ENCODE data around the gene CREBBP.
"Not testable (repeated sequence)": the region's sequence is repeated elsewhere in the genome, so short reads cannot be mapped to it uniquely, and the experiment has no call there.

Gene CREBBP

GRCh38 chr16:3880623-3881498, at the start of gene CREBBP:
CREBBP (minus strand) TSS chr16:3880713; CDS start chr16:3879916, 797 bp downstream.
- Histone ChIP-seq H3K27me3 (ENCODE audit: insufficient read depth, poor library complexity, severe bottlenecking) (no peaks in the 10 kb centered on the region), H3K9me3 (ENCODE audit: severe bottlenecking) (no peaks in the 10 kb centered on the region), H3K4me1 (ENCODE audit: insufficient read depth, poor library complexity, severe bottlenecking) (no peaks in the 10 kb centered on the region), H3K27ac (ENCODE audit: poor library complexity, severe bottlenecking) (peak within 1 kb of the TSS; percentile 36), H3K4me3 (ENCODE audit: severe bottlenecking) (peak within 1 kb of the TSS; percentile 98), H3K36me3 (ENCODE audit: low read depth) (peaks cover 10% of the 10 kb centered on the region; the same call in 1 of the 2 replicates)
- TF ChIP-seq CTCF (IDR thresholded peaks at IDR 0.05; ENCODE audit: poor library complexity, severe bottlenecking): no peak
- ATAC-seq (ENCODE audit: low read depth) (peak; percentile 85), DNase-seq (ENCODE audit: low spot score) (peak; percentile 67)

GRCh38 chr16:3927147-3927546, 46.6 kb upstream of the CREBBP start:
- not testable (repeated sequence) for H3K9me3 ChIP-seq (ENCODE audit: severe bottlenecking); H3K4me1 ChIP-seq (ENCODE audit: insufficient read depth, poor library complexity, severe bottlenecking); ATAC-seq (ENCODE audit: low read depth); H3K27me3 ChIP-seq (ENCODE audit: insufficient read depth, poor library complexity, severe bottlenecking); H3K4me3 ChIP-seq (ENCODE audit: severe bottlenecking); DNase-seq (ENCODE audit: low spot score); H3K36me3 ChIP-seq (ENCODE audit: low read depth); H3K27ac ChIP-seq (ENCODE audit: poor library complexity, severe bottlenecking)

- no peaks in the 10 kb centered on the region for H3K4me1 ChIP-seq (ENCODE audit: insufficient read depth, poor library complexity, severe bottlenecking)
- H3K27me3 ChIP-seq (ENCODE audit: insufficient read depth, poor library complexity, severe bottlenecking): no peaks in the 10 kb centered on the region
- ATAC-seq (ENCODE audit: low read depth) (no peak), DNase-seq (ENCODE audit: low spot score) (no peak)
- H3K27ac ChIP-seq (ENCODE audit: poor library complexity, severe bottlenecking): no peak overlapping the region
- no peak for TF ChIP-seq CTCF (IDR thresholded peaks at IDR 0.05; ENCODE audit: poor library complexity, severe bottlenecking)
- H3K36me3 ChIP-seq (ENCODE audit: low read depth): no peaks in the 10 kb centered on the region
- H3K9me3 ChIP-seq (ENCODE audit: severe bottlenecking): no peaks in the 10 kb centered on the region
- no peak overlapping the region for H3K4me3 ChIP-seq (ENCODE audit: severe bottlenecking)
Observed at GRCh38 chr16:3924763-3925162, 44.2 kb upstream of the CREBBP start.

- H3K4me3 ChIP-seq (ENCODE audit: severe bottlenecking): no peak overlapping the region
- DNase-seq (ENCODE audit: low spot score): peak; percentile 34
- H3K36me3 ChIP-seq (ENCODE audit: low read depth): no peaks in the 10 kb centered on the region
- peaks cover 5% of the 10 kb centered on the region for H3K9me3 ChIP-seq (ENCODE audit: severe bottlenecking)
- no peak overlapping the region for H3K27ac ChIP-seq (ENCODE audit: poor library complexity, severe bottlenecking)
- H3K4me1 ChIP-seq (ENCODE audit: insufficient read depth, poor library complexity, severe bottlenecking): no peaks in the 10 kb centered on the region
- H3K27me3 ChIP-seq (ENCODE audit: insufficient read depth, poor library complexity, severe bottlenecking): no peaks in the 10 kb centered on the region
- TF ChIP-seq CTCF (IDR thresholded peaks at IDR 0.05; ENCODE audit: poor library complexity, severe bottlenecking): no peak
- peak; percentile 17; the same call in 1 of the 3 replicates for ATAC-seq (ENCODE audit: low read depth)
Observed at GRCh38 chr16:3922241-3922640, 41.7 kb upstream of the CREBBP start.

GRCh38 chr16:3920206-3920605, 39.7 kb upstream of the CREBBP start:
- Histone ChIP-seq H3K4me1 (ENCODE audit: insufficient read depth, poor library complexity, severe bottlenecking) (no peaks in the 10 kb centered on the region), H3K4me3 (ENCODE audit: severe bottlenecking) (no peak overlapping the region), H3K36me3 (ENCODE audit: low read depth) (no peaks in the 10 kb centered on the region), H3K9me3 (ENCODE audit: severe bottlenecking) (peaks cover 5% of the 10 kb centered on the region), H3K27ac (ENCODE audit: poor library complexity, severe bottlenecking) (no peak overlapping the region), H3K27me3 (ENCODE audit: insufficient read depth, poor library complexity, severe bottlenecking) (no peaks in the 10 kb centered on the region)
- DNase-seq (ENCODE audit: low spot score) (peak; percentile 48), ATAC-seq (ENCODE audit: low read depth) (no peak)
- no peak for TF ChIP-seq CTCF (IDR thresholded peaks at IDR 0.05; ENCODE audit: poor library complexity, severe bottlenecking)

Data from RWPE2 (cell line).